GM10266 (cell line): ENCODE data around the gene CD300H.
"Not testable (repeated sequence)": the region's sequence is repeated elsewhere in the genome, so short reads cannot be mapped to it uniquely, and the experiment has no call there.

Experiments
- DNase-seq: peaks from one replicate; pipeline ENCODE4 v3.0.0; 2012; ENCODE audit errors: extremely low spot score
- TF ChIP-seq, protein P1 (sequence below): IDR thresholded peaks from 2 replicates; pipeline ENCODE4 v1.5.1; 2012; ENCODE audit warnings: mild to moderate bottlenecking, low read depth; ENCODE audit not compliant: control insufficient read depth, insufficient read depth; ENCODE audit errors: missing control alignments

Gene CD300H

DNA sequence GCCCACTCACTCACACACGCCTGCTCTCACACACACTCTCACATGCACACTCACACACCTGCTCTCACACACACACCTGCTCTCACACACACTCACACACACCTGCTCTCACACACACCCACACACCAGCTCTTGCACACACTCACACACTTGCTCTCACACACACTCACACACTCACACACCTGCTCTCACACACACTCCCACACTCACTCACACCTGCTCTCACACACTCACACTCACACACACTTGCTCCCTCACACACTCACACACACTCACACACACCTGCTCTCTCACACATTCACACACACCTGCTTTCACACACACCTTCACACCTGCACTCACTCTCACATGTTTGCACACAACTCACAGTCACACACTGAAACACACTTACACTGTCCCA lies 4.0 kb downstream of the CD300H start:
- no peak for DNase-seq
- TF ChIP-seq, protein P1, sequence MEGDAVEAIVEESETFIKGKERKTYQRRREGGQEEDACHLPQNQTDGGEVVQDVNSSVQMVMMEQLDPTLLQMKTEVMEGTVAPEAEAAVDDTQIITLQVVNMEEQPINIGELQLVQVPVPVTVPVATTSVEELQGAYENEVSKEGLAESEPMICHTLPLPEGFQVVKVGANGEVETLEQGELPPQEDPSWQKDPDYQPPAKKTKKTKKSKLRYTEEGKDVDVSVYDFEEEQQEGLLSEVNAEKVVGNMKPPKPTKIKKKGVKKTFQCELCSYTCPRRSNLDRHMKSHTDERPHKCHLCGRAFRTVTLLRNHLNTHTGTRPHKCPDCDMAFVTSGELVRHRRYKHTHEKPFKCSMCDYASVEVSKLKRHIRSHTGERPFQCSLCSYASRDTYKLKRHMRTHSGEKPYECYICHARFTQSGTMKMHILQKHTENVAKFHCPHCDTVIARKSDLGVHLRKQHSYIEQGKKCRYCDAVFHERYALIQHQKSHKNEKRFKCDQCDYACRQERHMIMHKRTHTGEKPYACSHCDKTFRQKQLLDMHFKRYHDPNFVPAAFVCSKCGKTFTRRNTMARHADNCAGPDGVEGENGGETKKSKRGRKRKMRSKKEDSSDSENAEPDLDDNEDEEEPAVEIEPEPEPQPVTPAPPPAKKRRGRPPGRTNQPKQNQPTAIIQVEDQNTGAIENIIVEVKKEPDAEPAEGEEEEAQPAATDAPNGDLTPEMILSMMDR = no peak

DNA sequence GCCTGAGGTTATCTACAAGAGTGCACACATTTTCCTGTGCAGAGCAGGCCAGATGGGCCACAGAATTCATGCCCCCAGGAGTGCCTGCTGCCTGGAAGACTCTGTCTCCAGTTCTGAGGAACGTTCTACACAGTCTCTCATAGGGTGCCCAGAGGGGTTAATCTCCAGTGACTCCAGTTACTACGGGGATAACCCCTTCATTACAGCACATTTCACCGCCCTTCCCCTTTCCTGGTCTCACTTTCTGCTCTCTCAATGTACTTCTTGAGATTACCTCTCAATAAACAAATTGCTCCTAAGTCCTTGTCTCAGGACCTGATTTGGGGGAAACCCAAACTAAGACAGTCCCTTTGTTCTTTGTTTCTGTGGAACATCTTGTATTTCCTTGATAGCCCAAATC lies 5.7 kb downstream of the CD300H start:
- TF ChIP-seq, protein P1 = no peak
- DNase-seq = no peak

DNA sequence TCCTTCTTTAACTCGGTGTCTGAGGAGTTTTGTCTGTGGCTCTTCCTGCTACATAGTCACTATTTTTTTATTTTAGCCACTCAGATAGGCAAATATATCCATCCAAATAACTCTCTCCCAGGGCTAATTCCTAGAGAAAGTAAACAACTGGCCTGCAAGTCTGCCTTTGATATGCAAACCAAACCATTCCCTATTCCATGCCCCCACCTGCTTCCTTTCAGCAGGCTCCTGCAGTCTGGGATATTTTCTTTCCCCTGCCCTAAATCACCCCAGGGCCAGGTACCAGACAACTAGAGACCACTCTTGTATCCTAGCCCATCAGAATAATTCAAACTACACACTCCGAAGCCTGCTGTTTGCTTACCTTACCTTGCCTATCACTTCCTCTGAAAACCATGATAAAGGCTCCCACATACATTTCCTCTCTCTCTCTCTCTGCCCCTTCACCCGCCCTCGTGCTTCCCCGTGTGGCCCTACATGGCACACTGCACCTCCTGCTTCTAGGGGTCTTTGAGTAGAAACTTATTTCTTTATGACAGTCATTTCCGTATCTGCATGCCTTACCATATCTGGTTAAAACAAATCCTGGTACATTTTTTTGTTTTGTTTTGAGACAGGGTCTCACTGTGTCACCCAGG lies 8.3 kb downstream of the CD300H start:
- TF ChIP-seq, protein P1 = no peak
- DNase-seq = no peak

DNA sequence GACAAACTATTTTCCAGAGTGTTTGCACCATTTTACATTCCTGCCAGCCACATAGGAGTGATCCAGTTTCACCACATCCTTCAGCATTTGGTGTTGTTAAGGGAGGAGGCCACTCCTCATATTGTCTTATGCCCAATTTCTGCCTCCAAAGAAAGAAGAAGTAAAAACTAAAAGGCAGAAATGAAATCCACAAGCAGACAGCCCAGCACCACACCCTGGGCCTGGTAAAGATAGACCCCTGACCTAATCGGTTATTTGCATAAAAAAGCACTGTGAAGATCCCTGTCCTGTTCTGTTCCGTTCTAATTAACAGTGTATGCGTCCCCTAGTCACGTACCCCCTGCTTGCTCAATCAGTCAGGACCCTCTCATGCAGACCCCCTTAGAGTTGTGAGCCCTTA lies 8.9 kb downstream of the CD300H start:
- DNase-seq = not testable (repeated sequence)

DNA sequence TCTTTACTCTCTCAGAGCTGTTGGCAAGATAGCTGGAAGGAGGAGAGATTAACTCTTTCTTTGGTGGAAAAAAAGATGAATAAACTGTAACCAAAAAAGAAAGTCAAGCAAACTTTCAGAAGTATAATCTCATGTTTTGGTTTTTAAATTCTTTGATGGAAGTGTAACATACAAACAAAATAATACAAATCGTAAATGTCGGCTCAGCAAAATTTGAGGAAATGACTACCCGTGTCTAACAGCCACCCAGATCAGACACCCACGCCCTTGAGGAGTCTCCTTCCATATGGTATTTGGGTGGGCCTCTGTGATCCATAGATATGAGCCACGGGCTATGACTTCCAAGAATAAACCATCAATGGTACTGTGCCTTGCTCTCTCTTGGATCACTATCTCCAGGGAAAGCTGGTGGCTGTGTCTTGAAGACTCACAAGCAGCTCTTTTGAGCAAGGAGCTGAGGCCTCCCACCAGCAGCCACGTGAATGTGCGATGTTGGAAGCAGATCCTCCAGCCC lies 11.8 kb downstream of the CD300H start:
- TF ChIP-seq, protein P1 = no peak
- no peak for DNase-seq

DNA sequence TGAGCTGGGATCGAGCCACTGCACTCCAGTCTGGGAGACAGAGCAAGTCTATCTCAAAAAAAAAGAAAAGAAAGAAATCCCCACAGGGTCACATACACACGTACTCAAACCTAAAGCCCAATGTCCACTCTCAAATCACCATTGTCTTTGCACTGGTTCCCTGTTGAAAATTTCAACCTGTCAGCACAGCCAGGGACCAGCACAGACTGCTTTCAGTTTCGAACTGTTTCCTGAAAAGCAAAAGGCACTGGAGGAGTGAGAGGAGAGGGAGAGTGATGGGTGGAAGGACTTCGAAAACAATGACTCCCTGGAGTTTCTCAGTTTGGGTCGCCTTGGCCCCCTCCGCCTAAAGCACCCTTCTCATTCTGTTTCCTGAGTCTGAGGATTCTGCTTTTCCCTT lies 12.4 kb downstream of the CD300H start:
- TF ChIP-seq, protein P1 = no peak
- DNase-seq = no peak

DNA sequence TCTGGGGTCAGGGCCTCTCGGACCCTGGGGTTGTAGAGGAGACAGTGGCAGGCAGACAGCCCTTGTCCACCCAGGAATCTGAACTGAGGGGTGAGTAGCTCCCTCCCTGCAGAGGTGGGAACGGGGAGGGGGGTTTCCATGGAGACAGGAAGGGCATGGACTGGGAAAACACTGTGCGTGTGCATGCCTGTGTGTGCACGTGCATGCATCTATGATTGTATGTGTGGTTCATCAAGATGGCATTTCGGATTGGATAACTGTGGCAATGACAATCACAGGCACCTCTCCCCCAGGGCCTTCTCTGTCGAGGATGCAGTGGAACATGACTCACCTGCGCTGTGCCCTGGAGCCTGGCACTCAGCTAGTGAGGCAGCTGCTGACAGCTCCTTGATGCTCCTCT lies 15.3 kb downstream of the CD300H start:
- TF ChIP-seq, protein P1 = no peak

DNA sequence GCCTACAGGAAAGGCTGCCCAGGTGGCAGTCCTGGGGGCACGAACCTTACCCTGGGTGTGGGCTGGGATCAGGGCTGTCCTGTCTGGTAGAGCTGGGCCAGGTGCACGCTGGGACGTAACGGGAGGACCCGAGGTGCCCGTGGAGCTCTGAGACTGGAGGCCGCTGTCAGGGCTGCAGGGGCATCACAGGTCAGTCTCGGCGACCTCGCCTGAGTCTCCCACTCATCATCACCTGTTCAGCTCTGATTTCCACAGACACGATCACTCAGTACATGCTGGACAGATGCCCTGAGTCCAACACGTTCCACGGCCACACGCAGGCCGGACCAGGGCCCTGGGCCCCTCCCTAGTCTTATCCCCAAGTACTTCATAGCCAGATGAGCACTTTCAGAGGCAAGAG lies 16.7 kb downstream of the CD300H start:
- no peak for DNase-seq
- TF ChIP-seq, protein P1 = no peak

More for the DNA sequence above, 15.3 kb downstream of the CD300H start:
- DNase-seq = no peak
